HG02973 (cell line): ENCODE data around the gene OR52K2.
"Not testable (repeated sequence)": the region's sequence is repeated elsewhere in the genome, so short reads cannot be mapped to it uniquely, and the experiment has no call there.

ENCODE experiments used
- ATAC-seq: cut with Tn5 transposase; IDR thresholded peaks from one replicate; pipeline ENCODE4 v1.9.1; 2021; ENCODE audit warnings: moderate library complexity; ENCODE audit not compliant: unreplicated experiment

OR52K2 gene

DNA sequence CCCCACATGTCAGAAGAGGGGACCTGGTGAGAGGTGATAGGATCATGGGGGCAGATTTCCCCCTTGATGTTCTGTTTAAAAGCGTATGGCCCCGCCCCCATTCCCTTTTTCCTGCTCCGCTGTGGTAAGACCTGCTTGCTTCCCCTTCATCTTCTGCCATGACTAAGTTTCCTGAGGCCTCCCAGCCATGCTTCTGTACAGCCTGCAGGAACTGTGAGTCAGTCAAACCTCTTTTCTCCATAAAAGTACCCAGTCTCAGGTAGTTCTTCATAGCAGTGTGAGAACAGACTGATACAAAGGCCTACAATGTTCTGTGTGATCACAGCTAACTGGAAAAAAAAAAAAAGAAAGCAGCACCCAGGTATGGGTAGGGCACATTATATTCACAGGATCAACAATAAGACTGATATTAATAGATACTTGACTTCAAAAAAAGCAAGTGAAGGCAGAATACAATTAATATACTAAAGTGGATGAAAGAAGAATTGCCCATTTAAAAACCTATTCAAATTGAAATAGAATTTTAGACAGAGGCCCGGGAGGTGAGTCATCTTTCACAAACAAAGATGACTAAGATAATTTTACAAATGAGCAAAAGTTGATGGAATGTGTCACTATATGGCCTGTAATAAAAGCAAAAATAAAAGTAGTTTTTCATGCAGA is 31.6 kb downstream of the OR52K2 start:
- ATAC-seq: no peak

DNA sequence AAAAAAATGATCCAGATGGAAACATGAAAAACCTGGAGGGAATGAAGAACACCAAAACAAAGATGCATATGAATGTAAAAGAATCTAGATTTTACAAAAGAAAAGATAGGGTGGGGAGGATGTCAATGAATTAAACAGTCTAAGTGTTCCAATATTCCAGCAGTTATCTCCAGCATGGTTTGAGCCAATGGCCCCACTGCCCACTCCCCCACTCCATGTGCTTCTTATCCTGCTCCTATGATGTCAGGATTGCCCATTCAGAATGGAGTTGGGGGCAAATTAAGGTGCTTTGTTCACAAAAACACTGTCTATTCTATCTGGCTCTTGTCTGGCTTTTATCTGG is 32.1 kb downstream of the OR52K2 start:
- no peak for ATAC-seq

GRCh38 chr11:4482445-4482844 is 33.4 kb downstream of the OR52K2 start, which contains the start of gene OR52K1:
Gene OR52K1 (plus strand): TSS chr11:4482646. CDS start chr11:4488901, 6,255 bp downstream.
- no peak for ATAC-seq

- ATAC-seq: no peak
Observed at GRCh38 chr11:4484310-4484709, 35.2 kb downstream of the OR52K2 start.

- not testable (repeated sequence) for ATAC-seq
Observed at GRCh38 chr11:4491405-4491804, 42.3 kb downstream of the OR52K2 start.

DNA sequence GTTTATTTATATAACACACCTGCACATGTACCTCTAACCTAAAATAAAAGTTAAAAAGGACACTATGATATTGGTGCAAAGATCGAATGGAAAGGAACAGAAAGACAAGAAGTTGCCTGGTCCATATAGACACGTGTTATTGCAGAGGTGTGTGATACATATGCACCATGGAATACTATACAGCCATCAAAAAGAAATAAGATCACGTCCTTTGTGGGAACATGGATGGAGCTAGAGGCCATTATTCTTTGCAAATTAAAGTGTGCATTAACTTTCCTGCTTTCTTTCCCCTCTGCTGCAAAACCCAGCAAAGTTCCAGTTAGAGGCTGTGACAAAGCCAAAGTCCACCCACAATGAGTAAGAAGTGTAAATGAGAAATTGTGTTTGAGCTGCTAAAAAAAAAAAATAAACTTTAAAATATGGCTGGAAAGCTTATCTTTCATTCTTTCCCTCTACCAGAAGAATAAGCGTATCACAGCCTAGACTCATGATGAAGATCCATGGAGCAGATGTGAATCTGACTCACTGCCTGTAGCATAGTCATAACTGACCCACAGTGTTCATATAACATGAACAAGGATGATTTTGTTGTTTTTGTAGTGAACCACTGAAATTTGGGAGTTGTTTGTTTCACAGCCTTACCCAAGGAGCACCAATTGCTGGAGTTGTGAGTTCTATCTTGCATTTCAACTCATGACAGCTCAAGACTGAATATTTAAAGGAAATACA is 42.9 kb downstream of the OR52K2 start:
- ATAC-seq: no peak

- ATAC-seq: no peak
Observed at GRCh38 chr11:4493480-4493818, 44.4 kb downstream of the OR52K2 start.

- no peak for ATAC-seq
Observed at GRCh38 chr11:4495487-4495886, 46.4 kb downstream of the OR52K2 start.

DNA sequence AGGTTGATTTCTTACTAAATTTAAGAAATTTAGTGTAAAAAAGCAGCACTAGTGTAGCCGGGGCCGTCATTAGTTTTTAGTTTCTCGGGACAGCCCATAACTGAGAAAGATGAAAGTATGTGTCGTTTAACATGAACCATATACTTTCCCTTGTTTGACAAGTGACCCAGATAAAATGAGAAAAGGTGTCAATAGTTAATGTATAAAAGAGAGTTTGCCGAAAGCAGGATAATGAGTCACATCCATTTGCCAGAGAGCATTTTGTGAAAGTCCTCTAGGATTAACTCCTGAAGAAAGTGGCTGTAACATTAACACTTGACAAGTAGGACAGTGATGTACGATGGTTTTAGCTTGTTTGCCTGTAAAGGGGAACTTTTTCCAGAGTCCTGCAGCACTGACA is 46.9 kb downstream of the OR52K2 start:
- ATAC-seq: no peak

- no peak for ATAC-seq
Observed at GRCh38 chr11:4496557-4497248, 47.6 kb downstream of the OR52K2 start.
